Hematopoietic multipotent progenitor cell treated with erythropoietin and hydrocortisone succinate and interleukin-3 and kit ligand, for 6 days (in vitro differentiated cells): ENCODE results near the gene BLOC1S3.
"Not testable (repeated sequence)": the region's sequence is repeated elsewhere in the genome, so short reads cannot be mapped to it uniquely, and the experiment has no call there.

Experiments
- DNase-seq: peaks from one replicate; pipeline ENCODE4 v3.0.0-alpha.2; 2015

The BLOC1S3 gene

DNA sequence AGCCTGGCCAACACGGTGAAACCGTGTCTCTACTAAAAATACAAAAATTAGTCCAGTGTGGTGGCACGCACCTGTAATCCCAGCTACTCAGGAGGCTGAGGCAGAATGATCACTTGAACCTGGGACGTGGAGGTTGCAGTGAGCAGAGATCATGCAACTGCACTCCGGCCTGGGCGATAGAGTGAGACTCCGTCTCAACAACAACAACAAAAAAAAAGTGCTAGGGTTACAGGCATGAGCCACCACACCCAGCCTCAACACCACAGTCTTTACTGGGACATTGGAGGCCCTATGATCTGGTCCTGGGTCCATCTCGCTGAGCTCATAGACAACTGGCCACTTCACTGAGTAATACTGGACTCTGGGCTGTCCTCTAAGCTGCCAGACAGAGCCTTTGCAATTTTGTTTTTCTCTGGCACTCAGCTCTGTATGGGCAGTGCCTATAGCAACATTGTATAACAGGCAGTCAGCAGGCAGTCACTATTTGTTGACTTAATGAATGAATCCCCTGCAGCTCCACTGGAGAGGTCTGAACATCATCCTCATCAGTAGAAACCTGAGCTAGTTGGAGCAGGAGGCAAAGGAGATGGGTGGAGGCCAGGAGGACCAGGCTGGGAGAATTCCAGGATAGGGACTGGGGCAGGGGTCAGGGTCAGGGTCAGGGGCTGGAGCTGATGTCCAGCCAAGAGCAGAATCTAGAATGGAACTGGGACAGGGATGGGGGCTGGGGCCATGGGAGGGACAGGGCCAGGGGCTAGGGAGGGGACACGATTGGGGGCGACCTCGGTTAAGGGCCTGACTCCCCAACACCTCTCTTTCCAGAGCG is 8.1 kb downstream of the BLOC1S3 start:
- DNase-seq: no peak

DNA sequence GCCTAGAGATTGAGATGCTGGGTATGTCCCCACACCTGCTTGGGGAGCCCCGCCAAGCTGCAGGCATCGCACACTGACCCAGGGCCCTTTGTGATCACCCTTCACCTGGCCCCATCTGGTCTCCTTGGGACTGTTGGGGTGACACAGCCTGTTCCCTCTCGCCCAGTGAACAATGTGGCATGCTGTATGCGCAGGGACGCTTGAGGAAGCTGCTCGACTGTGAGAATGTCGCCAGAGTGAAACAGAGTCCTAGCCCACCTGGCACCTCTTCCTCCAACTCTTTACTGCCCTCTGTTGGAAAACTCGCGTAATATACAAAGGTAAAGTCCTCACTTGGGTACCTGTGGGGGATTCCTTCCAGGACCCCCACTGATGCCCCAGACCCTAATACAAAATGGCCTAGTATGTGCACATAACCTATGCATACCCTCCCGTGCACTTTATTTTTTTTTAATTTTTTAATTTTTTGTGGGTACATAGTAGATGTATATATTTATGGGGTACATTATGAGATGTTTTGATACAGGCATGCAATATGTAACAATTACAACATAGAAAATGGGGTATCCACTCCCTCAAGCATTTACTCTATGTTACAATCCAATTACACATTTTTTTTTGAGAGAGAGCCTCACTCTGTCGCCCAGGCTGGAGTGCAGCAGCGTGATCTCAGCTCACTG is 9.0 kb downstream of the BLOC1S3 start:
- DNase-seq: peak; percentile 78

DNA sequence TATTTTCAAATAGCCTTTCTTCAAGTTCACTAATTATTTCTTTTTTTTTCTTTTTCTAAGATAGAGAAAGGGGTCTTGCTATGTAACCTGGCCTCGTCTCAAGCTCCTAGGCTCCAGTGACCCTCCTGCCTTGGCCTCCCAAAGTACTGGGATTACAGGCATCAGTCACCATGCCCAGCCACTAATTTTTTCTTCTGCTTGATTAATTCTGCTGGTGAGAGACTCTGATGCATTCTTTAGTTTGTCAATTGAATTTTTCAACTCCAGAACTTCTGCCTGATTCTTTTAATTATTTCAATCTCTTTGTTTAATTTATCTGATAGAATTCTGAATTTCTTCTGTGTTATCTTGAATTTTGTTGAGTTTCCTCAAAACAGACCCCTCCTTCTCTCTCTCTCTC is 11.4 kb downstream of the BLOC1S3 start:
- DNase-seq: no peak

DNA sequence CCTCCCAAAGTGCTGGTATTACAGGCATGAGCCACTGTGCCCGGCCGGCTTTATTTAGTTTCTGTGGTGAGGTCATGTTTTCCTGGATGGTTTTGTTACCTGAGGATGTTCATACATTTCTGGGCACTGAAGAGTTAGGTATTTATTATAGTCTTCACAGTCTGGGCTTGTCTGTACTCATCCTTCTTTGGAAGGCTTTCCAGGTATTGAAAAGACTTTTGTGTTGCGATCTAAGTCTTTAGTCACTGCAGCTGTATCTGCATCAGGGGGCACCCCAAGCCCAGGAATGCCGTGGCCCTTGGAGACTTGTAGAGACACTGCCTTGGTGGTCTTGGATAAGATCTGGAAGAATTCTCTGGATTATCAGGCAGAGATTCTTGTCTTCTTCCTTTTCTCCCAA is 12.8 kb downstream of the BLOC1S3 start:
- DNase-seq: no peak

DNA sequence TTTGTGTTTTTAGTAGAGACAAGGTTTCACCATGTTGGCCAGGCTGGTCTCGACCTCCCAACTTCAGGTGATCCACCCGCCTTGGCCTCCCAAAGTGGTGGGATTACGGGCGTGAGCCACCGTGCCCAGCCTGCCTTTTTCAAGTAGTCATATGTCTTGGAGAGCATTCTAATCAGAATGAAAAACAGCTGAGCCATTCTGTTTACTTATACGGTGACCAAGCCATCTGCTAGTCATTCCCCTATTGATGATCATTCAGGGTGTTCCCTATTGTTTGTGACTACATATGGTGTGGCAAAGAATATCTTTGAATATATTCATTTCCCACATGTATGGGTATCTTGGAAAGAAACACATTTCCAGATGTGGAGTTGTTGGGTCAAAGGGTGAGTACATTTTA is 17.2 kb downstream of the BLOC1S3 start:
- no peak for DNase-seq

DNA sequence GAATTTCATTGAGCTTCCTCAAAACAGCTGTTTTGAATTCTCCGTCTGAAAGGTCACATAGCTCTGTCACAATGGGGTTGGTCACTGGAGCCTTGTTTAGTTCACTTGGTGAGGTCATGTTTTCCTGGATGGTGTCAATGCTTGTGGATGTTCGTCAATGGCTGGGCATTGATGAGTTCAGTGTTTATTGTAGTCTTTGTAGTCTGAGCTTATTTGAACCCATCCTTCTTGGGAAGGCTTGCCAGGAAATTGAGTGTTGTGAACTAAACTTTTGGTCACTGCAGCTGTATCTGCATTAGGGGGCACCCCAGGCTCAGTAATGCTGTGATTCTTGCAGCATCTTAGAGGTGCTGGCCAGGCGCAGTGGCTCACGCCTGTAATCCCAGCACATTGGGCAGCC is 22.0 kb downstream of the BLOC1S3 start:
- peak; percentile 40 for DNase-seq

DNA sequence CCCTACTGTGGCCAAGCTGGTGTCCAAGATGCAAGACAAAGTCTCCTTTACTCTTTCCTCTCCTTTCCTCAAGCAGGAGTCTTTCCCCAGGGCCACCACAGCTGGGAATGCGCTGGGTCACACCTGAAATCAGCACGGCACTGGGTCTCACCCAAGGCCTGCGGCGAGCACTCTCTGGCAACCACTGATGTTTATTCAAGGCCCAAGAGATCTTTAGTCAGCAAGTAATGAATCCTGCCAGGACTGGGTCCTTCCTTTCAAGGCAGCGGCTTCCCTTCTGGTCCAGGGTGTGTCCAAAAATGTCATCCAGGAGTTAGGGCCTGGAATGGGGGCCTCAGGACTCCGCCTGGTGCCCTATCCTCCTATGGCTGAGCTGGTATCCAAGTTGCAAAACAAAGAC is 24.1 kb downstream of the BLOC1S3 start:
- no peak for DNase-seq

DNA sequence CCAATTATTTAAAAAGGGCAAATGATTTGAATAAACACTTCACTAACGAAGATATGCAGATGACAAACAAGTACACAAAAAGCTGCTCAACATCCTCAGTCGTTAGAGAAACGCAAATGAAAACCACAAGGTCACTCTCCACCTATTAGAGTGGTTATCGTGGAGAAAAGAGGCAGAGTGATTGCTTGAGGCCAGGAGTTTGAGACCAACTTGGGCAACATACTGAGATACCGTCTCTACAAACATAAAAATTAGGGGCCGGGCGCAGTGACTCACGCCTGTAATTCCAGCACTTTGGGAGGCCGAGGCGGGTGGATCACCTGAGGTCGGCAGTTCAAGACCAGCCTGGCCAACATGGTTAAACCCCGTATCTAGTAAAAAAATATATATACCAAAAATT is 27.2 kb downstream of the BLOC1S3 start:
- DNase-seq: no peak

DNA sequence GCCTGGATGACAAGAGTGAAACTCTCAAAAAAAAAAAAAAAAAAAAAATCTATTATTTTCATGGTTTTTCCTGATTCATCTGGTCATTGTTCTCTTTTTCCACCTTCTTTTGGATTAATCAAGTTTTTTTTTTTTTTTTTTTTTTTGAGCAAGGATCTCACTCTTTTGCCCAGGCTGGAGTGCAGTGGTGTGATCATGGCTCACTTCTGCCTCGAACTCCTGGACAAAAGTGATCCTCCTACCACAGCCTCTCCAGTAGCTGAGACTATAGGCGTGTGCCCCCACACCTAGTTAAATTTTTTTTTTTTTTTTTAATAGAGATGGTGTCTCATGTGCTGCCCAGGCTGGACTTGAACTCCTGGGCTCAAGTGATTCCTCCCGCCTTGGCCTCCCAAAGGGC is 27.7 kb downstream of the BLOC1S3 start:
- no peak for DNase-seq

DNA sequence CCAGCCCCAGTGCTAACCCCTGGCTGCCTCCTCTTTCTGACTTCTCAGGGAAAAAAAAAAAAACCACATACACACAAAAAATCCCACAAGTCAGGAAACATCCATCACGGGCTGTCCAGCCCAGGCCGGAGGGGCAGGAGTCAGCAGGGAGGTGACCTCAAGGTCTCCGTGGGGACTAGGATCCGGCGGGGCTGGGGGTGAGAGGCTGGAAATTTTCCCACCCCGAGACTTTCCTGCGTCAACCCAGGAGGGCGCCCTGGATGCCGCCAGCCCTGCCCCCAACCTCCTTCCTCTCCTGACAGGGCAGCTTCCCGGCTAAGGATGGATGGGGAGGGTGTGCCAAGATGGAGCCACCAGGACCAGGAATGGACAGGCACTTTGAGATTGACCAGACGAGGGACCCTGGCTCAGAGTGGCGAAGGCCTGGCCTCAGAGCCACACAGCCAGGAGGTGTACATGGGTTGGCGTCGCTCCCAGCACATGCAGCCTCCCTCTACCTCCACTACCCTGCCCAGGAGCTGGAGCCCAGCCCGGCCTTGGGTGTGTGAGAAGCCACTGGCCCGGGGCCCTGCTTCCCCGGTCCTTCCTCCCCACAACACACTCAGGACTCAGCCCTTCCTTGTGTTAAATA is 33.3 kb downstream of the BLOC1S3 start:
- peak; percentile 34 for DNase-seq

DNA sequence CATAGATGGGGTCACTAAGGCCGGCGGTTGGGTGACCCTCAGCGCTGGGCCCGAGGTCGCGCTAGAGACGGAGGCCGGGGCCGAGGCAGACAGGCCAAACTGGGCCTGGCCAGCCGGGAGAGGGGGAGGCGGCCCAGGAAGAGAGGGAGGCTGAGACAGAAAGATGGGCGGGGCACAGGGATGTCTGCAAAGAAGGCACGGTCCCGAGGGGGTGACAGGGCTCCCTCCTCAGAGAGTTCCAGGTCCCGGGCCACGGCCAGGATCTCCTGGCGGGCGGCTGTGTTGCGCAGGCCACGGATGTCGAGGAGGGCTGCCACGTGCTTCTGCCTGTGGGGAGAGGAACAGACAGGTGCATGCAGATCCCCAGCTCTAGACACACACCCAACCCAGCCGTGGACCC is 34.4 kb downstream of the BLOC1S3 start:
- no peak for DNase-seq

DNA sequence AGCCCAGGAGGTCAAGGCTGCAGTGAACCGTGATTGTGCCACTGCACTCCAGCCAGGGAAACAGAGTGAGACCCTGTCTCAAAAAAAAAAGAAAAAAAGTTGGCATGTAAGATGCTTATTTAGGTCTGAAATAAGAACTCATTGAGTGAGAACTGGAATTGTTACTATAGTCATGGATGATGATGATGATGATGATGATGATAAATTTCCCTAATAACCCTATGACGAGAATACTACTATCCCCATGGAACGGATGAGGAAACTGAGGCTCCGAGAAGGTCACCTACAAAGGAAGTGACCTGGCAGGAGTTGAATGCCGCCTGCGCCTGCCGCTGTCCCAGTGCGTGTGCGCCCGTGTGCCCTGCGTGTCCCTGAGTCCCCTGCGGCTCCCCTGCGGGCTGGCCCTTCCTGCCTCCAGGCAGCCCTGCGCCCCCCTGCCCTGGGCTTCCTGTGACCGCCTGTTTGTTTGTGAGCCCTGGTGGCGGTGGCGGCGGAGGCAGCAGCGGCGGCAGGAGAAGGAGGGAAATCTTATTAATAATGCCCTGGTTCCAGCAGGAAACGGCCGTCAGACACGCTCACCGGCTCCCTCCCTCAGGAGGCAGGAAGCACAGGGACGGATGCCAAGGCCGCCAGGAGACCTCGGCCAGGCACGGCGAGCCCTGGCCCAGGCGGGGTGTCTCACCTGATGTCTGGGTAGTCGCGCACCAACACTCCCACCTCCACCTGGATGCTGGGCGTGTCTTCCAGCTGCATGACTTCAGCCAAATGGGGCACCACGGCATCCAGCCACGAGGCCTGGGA is 37.0 kb downstream of the BLOC1S3 start:
- DNase-seq: no peak

DNA sequence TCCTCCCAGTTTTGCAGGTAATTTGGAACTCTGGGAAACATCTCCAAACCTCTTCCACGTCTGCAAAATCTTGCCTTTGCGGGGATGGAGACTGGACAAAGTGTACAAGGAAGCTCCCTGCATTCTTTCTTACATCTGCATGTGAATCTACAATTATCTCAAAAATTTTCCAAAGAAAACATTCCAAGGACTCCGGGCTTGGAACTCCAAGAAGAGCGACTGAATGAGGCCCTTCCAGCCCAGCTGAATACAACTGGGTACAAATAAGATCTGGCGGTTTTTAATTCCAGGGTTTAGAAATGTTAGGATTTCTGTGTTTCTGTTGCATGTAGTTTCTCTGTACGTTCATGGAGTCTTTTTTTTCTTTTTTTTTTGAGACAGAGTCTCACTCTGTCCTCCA is 38.1 kb downstream of the BLOC1S3 start:
- DNase-seq: no peak

DNA sequence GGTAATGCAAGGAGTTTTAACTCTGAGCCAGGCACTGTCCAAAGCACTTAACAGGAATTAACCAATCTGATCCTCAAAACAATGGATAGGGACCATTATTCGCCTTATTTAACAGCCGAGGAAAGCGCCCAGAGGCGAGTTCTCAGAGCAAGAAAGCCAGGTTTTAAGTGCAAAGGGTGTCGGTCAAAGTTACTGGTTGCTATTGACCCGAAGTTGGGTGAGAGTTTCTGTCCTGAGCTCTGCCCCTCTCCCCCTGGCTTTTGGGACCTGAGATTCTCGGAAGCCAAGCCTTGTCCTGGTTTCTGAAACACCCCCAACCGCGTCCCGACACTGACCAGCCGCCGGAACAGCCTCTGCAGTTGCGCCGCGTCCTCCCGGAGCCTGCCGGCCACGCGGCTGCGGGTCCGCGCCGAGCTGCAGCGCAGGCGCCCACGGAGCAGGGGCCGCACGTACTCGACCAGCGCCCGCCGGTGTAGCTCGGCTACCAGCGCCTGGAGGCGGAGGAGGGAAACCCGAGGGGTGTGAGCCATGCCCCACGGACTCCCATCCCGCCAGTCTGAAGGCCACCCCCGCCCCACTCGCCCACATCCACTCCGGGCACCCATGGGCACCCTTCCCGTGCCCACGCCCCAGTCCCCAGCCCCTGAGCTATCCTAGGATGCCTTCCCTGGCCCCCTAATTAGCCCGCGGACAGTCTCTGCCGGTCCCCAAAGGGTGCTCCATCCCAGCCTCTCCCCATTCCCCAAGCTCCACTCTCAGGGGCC is 38.8 kb downstream of the BLOC1S3 start:
- DNase-seq: no peak

DNA sequence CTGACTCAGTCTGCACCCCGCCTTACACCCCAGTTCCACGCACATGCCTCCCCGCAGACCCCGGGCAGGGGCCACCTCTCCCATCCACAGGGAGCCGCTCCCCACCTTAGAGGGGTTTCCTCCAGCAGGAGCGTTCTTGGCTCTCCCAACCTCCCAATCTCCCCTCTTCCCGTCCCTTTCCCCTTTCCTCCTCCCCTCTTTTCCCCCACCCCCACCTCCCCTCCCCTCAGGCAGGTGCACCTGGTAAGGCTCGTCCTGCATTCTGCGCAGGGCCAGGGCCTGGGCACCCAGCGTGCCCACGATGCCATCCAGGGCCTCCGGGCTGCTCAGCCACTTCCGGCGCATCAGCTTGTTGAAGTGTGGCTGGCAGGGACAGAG is 39.4 kb downstream of the BLOC1S3 start:
- no peak for DNase-seq

DNA sequence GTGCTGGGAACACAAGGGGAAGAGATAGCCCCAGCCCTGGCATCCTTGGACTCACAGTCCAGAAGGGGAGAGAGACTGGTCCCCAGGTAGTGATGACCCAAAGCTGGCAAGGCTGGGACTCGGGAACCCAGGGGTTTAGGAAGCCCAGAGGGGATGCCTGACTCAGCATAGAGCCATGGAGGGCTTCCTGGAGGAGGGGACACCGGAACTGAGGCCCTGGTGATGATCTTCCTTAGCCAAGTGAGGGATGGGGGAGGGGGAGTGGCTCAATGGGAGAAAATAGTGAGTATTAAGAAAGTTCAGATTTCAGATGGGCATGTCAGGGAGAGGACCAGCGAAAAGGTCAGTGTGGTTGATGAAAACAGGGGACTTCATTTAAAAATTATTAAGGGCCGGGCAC is 39.8 kb downstream of the BLOC1S3 start:
- no peak for DNase-seq

DNA sequence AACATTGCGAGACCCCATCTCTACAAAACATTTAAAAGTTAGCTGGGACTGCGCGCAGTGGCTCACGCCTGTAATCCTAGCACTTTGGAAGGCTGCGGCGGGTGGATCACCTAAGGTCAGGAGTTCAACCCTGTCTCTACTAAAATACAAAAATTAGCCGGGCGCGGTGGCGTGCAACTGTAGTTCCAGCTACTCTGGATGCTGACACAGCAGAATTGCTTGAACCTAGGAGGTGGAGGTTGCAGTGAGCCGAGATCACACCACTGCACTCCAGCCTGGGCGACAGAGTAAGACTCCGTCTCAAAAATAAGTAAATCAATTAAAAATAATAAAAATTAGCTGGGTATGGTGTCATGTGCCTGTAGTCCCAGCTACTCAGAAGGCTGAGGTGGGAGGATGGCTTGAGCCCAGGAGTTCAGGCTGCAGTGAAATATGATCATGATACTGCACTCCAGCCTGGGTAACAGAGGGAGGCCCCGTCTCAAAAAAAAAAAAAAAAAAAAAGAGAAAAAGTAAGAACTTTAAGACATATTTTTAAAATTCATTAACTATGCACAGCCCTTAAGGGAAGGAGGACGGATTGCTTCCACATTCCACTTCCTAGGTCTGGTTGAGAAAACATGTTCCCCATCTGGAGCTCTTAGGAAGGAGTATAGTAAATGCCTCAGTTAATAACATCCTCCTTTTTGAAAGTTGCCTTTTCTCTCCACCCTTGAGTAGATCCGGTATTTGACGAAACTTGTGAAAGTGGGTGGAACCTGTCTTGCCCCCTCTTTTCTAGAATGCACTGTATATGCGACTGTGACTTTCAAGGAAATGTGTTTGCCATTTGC is 40.5 kb downstream of the BLOC1S3 start:
- DNase-seq: no peak

DNA sequence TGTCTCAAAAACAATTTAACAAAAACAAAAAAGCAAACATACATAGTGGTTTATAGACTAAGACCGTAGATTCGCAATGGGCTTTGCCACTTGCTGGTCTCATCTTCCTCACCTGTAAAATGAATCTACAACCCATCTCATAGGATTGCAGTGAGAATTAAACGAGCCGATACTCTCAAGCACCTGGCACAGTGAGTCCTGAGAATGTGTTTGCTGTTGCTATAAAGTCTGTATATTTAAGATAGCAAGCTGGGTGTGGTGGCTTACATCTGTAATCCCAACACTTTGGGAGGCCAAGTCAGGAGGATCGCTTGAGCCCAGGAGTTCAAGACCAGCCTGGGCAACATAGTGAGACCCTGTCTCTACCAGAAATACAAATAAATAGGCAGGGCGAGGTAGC is 44.1 kb downstream of the BLOC1S3 start:
- no peak for DNase-seq

DNA sequence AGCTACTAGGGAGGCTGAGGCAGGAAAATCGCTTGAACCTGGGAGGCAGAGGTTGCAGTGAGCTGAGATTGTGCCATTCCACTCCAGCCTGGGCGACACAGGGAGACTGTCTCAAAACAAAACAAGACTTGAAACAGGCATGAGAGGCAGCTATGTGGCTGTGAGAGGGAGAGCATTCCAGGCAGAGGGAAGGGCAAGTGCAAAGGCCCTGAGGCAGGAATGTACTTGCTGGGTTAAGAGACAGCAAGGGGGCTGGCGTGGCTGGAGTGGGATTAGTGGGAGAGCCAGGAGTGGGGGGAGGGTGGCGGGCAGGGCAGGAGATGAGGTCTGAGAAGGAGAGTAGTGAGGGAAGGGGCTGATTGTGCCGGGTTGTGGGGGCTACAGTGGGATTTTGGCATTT is 45.3 kb downstream of the BLOC1S3 start:
- DNase-seq: no peak

DNA sequence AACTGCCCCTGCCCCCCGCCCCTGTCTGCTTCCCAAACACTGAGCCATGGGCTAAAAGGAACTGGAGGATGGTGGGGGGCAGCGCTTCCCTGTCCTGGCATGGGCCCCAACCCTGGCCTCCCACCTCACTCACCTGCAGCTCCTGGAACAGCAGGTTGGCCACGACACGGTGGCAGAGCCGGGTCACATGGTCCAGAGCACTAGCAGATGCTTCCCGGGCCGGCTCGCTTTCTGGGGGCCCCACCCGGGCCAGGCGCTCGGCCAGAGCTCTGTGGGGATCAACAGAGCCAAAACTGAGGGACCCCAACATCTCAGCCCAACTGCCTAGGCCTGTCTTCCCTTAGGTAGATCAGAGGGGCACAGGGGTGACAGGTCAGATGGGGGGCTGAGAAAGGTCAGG is 46.1 kb downstream of the BLOC1S3 start:
- DNase-seq: no peak

DNA sequence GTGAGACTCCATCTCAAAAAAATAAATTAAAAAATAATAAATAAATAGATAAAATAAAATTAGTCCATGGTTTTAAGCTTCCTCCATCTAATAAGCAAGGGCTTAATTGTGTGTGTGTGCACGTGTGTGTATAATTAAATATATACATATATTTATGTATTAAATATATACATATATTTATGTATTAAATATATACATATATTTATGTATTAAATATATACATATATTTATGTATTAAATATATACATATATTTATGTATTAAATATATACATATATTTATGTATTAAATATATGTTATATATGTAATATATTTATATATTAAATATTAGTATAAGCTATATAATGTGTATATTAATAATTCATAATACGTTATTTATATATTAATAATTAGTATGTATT is 50.5 kb downstream of the BLOC1S3 start:
- DNase-seq: not testable (repeated sequence)
